NCI-H2171 (cell line): ENCODE results near the gene JAML.
"Not testable (repeated sequence)": the region's sequence is repeated elsewhere in the genome, so short reads cannot be mapped to it uniquely, and the experiment has no call there.

Source experiments
- DNase-seq: peaks from one replicate; lab custom pipeline; 2025; lab: John Stamatoyannopoulos, UW

Gene JAML

GRCh38 chr11:118193910-118194566, 30.8 kb downstream of the JAML start:
- no peak for DNase-seq

GRCh38 chr11:118192817-118193216, 32.0 kb downstream of the JAML start:
- DNase-seq = not testable (repeated sequence)

GRCh38 chr11:118190942-118191506, 33.8 kb downstream of the JAML start:
- not testable (repeated sequence) for DNase-seq

GRCh38 chr11:118186346-118187107, 38.3 kb downstream of the JAML start:
- no peak for DNase-seq

GRCh38 chr11:118184784-118185579, 39.8 kb downstream of the JAML start:
- no peak for DNase-seq

- DNase-seq = not testable (repeated sequence)
These were observed 41.1 kb downstream of the JAML start for GRCh38 chr11:118183691-118184090.

- DNase-seq = no peak
These were observed 44.5 kb downstream of the JAML start for GRCh38 chr11:118180300-118180703.

GRCh38 chr11:118176778-118177134, 48.1 kb downstream of the JAML start:
- no peak for DNase-seq

GRCh38 chr11:118175993-118176777, 48.6 kb downstream of the JAML start, which contains the start of gene SCN2B:
TSS of gene SCN2B (minus strand) at chr11:118176639. CDS start at chr11:118176431, 208 bp downstream.
- no peak for DNase-seq

- DNase-seq = no peak
These were observed 49.5 kb downstream of the JAML start for GRCh38 chr11:118175031-118175992.

- no peak for DNase-seq
These were observed 50.7 kb downstream of the JAML start for GRCh38 chr11:118174006-118174567.

- DNase-seq = no peak
These were observed 52.5 kb downstream of the JAML start for GRCh38 chr11:118172356-118172755.

GRCh38 chr11:118171269-118172062, 53.3 kb downstream of the JAML start:
- no peak for DNase-seq

- peak; percentile 42 for DNase-seq
These were observed 53.9 kb downstream of the JAML start for GRCh38 chr11:118170882-118171268.

GRCh38 chr11:118170231-118170630, 54.6 kb downstream of the JAML start:
- no peak for DNase-seq

GRCh38 chr11:118169300-118170140, 55.3 kb downstream of the JAML start:
- no peak for DNase-seq

GRCh38 chr11:118168751-118169150, 56.1 kb downstream of the JAML start:
- DNase-seq = no peak

- no peak for DNase-seq
These were observed 56.5 kb downstream of the JAML start for GRCh38 chr11:118168316-118168715.
